NCI-H1092 (cell line): ENCODE results near the gene SPANXN2.
"Not testable (repeated sequence)": the region's sequence is repeated elsewhere in the genome, so short reads cannot be mapped to it uniquely, and the experiment has no call there.

ENCODE experiments used
- DNase-seq: peaks from one replicate; lab custom pipeline; 2025; lab: John Stamatoyannopoulos, UW

Gene SPANXN2, protein sequence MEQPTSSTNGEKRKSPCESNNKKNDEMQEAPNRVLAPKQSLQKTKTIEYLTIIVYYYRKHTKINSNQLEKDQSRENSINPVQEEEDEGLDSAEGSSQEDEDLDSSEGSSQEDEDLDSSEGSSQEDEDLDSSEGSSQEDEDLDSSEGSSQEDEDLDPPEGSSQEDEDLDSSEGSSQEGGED

DNA sequence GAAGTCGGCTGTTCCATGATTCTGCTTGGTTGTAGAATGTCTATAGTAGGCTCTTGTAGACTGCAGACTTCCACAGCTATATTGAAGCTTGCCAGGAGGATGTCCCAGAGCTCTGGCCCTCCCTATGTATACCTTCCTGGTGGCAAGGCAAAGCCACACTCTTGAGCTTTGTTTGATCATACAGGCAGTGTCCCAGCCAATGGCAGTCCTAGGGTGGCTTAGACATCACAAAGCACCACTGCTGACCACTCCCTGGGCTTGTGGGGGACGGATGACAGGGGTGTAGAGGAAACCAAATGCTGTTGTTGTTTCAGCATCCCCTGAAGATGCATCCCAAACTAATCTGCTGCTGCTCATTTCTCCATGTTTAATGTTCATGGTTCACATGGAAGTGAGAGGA, at the start of gene SPANXN2:
Gene SPANXN2 (minus strand): TSS at position 101 of the 400 bp plus-strand sequence. CDS start 84 bp downstream, at position 17.
- DNase-seq: not testable (repeated sequence)

DNA sequence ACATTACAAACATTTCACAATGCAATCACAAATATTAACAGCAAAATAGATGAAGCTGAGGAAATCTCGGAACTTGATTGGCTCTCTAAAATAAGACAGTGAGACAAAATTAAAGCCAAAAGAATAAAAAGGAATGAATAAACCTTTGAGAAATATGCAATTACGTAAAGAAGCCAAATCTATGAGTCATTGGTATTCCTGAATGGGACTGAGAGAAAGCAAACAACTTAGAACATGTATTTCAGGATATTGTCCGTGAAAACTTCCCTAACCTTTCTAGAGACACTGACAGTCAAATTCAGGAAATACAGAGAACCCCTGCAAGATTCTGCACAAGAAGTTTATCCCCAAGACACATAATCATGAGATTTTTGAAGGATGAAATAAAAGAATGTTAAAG, 48.4 kb upstream of the SPANXN2 start:
- DNase-seq: no peak

DNA sequence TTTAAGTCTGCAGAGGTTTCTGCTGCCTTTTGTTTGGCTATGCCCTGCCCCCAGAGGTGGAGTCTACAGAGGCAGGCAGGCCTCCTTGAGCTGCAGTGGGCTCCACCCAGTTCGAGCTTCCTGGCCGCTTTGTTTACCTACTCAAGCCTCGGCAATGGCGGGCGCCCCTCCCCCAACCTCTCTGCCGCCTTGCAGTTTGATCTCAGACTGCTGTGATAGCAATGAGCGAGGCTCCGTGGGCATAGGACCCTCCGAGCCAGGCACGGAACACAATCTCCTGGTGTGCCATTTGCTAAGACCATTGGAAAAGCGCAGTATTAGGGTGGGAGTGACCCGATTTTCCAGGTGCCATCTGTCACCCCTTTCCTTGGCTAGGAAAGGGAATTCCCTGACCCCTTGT, 47.2 kb upstream of the SPANXN2 start:
- not testable (repeated sequence) for DNase-seq

DNA sequence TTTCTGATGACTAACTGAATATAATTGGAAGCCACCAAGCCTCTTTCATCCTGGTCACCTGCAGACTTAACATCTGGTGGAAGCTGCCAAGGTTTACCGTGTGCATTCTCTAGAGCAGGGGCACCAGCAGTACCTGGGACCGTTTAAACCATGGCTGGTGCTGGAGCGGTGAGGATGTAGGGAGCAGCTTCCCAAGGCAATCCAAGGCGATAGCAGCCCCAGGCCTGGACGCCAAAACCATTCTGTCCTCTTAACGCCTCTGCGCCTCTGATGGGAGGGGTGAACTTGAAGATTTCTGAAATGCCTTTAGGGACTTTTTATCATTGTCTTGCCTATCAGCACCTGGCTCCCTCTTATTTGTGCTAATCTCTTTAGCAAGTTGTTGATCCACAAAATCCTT, 37.3 kb upstream of the SPANXN2 start:
- DNase-seq: no peak

DNA sequence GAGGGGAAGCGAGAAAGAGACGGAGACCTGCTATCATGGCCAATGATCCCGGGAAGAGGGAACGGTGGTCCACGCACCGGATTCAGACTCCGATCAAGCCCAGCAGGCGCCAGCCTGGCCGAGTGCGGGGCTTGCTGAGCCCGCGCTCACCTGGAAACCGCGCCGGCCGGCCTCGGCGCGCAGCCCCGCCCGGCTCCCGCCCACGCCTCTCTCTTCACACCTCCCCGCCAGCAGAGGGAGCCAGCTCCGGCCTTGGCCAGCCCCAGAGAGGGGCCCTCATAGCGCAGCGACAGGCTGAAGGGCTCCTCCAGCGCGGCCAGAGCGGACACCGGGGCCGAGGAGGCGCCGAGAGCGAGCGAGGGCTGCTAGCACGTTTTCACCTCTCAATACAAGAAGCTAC, 36.8 kb upstream of the SPANXN2 start:
- DNase-seq: no peak

DNA sequence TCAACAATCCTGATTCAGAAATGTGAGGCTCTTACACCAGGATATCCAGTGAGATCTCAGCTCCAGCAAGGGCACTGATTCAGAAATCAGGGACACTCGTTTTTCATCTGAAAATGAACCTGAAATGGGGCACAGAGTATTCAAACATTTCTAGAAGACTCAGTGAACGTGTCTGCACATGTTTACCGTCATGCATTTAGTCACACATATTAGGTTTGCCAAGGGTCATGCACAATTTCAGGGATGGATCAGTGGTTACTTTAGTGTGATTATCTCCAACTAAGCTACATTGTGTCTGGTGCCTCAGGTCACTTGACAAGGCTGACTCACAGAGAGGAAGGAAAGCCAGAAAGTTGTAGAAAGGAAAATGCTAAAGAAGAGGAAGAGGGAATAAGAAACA, 33.6 kb upstream of the SPANXN2 start:
- DNase-seq: no peak

DNA sequence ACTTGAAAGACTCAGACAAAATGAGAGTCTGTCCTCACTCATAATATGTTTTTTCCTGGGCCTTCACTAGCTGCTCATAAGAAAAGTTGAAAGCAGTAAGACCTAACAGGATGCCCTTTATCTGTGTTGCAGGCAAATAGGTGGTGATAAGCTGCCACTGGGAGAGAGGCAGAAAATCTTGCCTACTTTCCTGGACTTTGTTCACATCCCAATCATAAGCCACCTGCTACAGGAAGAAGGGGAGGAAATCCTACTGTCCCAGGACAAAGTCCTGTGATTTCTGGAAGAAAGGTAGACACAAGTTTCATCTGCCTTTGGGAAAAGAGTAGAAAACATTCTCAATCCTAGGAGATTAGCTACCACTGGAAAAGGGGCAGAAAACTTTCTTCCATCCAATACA, 13.3 kb upstream of the SPANXN2 start:
- DNase-seq: no peak

DNA sequence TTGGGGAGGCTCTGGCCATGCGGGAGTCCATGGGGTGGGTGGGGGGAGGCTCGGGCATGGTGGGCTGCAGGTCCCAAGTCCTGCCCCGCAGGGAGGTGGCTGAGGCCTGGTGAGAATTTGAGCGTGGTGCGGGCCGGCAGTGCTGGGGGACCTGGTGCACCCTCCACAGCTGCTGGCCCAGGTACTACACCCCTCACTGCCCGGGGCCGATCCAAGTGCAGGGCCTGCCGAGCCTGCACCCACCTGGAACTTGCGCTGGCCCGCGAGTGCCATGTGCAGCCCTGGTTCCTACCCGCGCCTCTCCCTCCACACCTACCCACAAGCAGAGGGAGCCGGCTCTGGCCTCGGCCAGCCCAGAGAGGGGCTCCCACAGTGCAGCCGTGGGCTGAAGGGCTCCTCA, 5.7 kb upstream of the SPANXN2 start:
- DNase-seq: no peak

DNA sequence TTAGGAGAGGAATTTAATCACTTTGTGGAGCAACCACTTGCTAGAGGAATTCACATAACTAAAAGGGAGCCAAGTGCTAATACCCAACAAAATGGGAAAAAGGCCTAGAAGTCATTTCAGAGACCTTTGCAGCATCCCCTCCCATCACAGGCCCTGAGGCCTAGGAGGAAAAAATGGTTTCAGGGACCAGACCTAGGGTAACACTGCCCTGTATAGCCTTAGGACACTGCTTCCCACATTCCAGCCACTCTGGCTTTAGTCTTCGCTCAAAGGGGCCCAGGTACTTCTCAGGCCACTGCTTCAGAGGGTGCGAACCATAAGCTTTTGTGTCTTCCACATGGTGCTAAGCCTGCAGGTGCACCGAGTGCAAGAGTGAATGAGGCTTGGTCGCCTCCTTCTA, 19.1 kb downstream of the SPANXN2 start:
- DNase-seq: no peak

DNA sequence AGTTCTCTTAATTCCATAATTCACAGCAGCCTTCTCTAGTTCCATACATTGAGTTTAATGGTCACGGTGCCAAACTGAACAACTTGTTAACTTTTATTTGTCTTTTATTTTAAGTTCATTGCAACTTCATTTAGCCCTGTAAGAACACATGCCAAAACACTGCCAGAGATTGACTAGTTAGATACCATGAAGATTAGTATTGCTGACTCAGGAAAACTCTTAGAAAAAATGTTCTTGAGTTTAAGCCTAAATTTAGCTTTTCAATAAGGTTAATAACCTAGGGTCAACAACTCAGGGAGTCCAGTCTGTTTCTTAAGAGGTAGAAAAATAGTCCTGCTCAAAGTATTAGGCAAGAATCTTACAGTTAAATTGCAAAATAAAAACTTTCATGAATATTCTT, 25.7 kb downstream of the SPANXN2 start:
- no peak for DNase-seq

DNA sequence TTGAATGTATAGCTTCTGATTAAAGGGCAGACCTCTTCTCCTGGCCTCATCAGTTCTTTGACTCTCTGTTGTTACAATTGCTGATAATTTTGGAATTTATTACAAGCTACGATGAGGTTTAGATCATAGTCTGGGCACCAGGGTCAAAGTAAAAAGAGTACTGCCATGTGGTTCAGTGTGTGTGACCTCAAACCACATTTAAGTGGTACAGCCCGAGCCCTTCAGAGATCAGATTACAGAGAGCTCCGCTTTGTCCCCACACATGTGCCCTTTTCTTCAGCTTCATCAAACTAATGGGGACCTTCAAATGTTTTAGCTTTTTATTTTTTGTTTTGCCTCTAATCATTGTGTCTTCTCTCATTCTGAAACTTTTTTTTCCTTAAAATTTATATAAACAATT, 37.1 kb downstream of the SPANXN2 start:
- no peak for DNase-seq

DNA sequence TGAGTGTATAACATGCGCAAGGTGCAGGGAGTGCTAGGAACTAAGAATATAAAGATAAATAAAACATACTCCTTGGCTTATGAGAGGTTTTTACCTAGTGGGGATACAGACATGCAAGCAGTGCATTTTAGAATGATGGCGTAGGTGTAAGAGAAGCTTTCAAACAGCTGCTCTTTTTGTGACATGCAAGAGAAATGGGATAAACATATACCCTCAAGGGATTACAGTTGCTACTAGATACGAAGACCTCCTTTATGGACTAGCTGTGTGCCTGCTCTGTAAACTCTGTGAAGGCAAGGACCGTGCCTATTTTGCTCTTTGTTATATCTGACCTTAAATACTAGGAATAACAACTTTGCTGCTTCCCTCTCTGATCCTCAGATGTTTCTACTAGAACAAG, 45.6 kb downstream of the SPANXN2 start:
- no peak for DNase-seq

DNA sequence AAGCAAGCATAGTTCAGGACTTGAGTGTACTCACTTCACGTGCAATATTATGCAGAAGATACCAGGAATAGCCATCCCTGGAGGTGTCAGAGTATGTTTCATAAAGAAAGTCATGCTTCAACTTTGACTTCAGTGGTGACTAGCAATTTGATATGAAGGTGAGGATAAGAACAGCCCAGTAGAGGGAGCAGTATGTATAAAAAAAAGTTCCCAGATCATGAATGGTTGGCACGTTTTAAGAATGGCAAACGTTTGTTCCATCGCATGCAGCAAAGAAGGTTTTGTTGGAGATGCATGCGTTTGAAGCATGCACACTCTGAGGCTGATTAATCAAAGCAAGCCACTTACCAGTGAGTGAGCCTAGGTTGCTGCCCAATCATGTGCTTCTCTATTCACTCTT, 51.2 kb downstream of the SPANXN2 start:
- DNase-seq: peak; percentile 19

DNA sequence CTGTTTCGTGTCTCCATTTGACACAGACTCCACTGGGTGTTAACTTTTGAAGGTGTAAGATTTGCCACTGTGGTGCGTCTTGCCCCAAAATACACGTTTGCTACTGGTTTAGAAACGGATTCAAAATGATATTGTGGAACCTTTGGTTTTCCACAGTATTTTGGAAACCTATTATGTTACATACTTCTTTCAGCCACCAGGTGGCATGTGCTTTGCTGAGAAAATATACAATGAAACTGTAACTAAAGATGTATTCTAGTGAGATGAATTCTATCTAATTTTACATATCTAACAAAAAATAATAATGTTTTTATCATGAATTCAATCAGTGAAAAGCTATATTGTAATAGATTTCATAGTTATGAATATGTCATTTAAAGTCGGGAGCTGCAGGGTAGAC, 56.2 kb downstream of the SPANXN2 start:
- no peak for DNase-seq

DNA sequence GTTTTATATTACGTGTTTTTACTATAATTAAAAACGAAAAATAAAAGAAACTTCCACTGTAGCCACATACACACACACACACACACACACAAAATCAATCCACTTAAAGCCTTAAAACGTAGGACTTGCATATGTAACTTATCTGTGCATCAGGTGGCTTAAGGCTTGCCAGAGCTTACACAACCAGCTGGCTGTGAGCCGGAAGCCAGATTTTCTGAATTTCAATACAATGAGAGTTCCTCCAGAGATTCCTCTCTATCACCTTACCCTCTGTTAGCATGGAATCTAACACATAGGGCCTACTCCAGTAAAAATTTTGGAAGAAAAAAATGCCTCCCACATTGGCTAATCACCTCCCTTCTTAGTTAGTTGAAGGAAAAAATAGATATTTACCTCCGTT, 56.8 kb downstream of the SPANXN2 start:
- DNase-seq: no peak
